ENCODE measurements around the gene RAPGEF6. TPM values are rescaled to one million over a fixed set of nuclear protein-coding genes. Genes with fewer than 3 reads are reported as not detected.
A peak's percentile ranks its signal among the peaks of the same experiment; 100 is the strongest.
"Not testable (repeated sequence)": the region's sequence is repeated elsewhere in the genome, so short reads cannot be mapped to it uniquely, and the experiment has no call there.

RAPGEF6 gene
- total and polyA plus RNA-seq, 8 donors: 18.2 to 23.7 (median 20.1) TPM

DNA sequence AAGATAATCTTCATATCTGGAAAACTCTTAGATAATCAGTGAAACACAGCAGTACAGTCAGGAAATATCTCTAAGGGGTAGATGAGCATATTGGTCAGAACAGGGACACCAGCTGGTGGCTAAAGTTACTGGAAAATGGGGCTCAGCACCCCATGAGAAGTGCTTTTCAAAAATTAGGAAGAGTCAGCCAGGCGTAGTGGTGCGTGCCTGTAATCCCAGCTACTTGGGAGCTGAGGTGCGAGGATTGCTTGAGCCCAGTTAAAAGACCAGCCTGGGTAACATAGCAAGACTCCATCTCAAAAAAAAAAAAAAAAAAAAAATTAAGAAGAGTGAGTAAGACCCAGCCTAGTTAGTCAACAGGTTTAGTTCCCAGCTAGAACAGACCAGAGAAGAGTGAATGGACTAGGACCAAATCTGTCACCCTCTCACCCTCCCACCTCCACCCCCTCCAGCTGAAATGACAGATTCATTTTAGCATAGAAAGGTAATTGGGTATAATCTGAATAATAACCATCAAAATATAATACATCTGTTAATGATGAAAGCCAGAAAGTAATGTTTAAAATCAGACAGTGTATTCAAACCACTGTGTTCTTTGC, 250.3 kb downstream of the RAPGEF6 start:
- intact Hi-C loops (cut with DNase I): loop anchor here in 1 of 2 donors (5.0 kb wide), 1 partner anchor 212 kb away; the partner anchor contains the start of gene LYRM7
- H3K27me3 ChIP-seq: no peaks in the 10 kb centered on the region
- H3K36me3 ChIP-seq: peaks cover 0 to 40% of the 10 kb centered on the region in 2 donors
- H3K27ac ChIP-seq: no peak overlapping the region
- no peak overlapping the region for H3K4me3 ChIP-seq
- DNase-seq (no peak), ATAC-seq (no peak)
- H3K9me3 ChIP-seq: no peaks in the 10 kb centered on the region
- peaks cover 0 to 48% of the 10 kb centered on the region in 2 donors for H3K4me1 ChIP-seq
- TF ChIP-seq, protein P1, sequence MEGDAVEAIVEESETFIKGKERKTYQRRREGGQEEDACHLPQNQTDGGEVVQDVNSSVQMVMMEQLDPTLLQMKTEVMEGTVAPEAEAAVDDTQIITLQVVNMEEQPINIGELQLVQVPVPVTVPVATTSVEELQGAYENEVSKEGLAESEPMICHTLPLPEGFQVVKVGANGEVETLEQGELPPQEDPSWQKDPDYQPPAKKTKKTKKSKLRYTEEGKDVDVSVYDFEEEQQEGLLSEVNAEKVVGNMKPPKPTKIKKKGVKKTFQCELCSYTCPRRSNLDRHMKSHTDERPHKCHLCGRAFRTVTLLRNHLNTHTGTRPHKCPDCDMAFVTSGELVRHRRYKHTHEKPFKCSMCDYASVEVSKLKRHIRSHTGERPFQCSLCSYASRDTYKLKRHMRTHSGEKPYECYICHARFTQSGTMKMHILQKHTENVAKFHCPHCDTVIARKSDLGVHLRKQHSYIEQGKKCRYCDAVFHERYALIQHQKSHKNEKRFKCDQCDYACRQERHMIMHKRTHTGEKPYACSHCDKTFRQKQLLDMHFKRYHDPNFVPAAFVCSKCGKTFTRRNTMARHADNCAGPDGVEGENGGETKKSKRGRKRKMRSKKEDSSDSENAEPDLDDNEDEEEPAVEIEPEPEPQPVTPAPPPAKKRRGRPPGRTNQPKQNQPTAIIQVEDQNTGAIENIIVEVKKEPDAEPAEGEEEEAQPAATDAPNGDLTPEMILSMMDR (IDR thresholded peaks at IDR 0.05): no peak

DNA sequence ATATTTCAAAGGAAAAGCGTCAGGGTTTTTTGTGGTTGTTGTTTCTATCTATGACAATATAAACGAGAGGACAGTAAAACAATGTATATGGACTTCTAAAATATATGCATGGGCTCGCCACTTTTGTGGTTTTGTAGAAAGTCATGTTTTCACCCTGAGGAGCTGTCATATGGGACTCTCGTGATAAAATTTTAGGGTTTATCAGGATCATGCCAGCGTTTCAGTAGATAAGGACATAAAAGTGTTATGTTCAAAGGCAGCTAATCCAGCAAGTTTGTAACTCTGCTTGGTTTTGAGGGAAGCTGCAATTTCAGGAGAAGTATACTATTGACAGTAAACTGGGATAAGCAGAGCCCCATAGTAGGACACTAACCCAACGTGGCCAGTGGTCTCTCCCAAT, 250.9 kb downstream of the RAPGEF6 start:
- TF ChIP-seq, protein P1 (IDR thresholded peaks at IDR 0.05): no peak
- ATAC-seq (no peak), DNase-seq (no peak)
- intact Hi-C loops (cut with DNase I): no loop called here
- H3K4me1 ChIP-seq: peaks cover 0 to 54% of the 10 kb centered on the region in 2 donors
- no peak overlapping the region for H3K4me3 ChIP-seq
- H3K27me3 ChIP-seq: no peaks in the 10 kb centered on the region
- no peak overlapping the region for H3K27ac ChIP-seq
- H3K36me3 ChIP-seq: peaks cover 0 to 37% of the 10 kb centered on the region in 2 donors
- H3K9me3 ChIP-seq: no peaks in the 10 kb centered on the region

DNA sequence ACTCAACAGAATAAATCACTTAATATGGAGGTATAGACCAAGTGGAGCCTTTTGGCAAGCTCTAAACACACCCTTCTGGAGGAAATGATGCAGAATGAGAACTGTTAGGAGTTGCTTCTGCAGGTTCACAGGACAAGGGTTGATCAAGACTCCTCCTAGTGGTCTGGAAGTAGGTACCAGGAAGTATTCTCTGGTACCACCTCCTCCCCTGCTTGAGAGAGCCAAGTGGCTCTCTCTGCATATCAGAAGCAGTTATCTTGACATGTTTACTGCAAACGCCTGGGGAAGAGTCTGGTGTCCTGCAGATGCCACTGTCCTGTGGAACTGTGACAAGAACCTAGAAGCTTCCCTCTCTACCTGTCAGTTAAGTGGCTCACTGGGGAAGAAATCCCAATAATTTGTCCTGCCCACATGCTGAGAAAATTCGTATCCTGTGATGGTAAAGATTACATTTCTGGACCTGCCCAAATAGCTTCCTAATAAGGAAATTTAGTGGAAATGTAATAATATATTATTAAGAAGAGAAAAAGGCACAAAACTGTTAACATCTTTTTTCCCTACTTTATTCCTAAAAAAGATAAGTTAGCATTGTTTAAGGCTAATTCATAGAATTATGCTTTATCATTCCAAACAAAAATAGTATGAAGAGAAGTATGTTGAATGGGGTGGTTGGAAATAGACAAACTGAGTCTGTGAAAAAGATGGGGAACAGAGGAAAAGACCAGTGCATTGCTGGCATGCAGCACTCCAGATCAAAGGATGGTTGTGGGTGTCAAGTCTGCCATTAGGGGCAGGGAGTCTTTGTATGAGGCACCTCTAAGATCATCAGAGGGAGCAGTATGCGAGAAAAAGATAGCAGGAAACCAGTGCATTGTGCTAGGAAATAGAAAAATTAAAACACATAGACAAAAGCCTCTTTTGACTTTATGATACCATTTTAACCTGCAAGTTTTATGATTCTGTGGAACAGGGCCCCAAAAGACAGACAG, 252.3 kb downstream of the RAPGEF6 start:
- intact Hi-C loops (cut with DNase I): no loop called here

DNA sequence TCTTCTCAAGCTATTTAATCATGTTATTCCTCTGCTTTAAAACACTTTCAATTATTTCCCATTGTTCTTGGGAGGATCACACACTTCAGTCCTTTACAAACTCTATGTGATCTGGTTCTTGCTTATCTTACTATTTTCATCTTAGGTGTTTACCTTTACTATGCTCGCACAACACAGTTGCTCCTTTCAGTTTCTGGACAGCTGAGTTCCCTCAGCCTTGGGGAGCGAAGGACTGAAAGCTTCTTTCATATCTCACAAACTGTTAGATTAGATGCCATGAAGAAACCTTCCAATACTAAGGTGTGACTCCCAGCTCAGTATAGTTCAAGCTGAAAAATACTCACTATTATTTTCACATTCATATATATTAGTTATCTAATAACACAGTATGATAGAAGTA, 253.3 kb downstream of the RAPGEF6 start:
- Histone ChIP-seq H3K27ac (peak overlapping the region in 1 of 2 donors; percentile 92), H3K27me3 (no peaks in the 10 kb centered on the region), H3K4me3 (no peak overlapping the region), H3K4me1 (peaks cover 0 to 69% of the 10 kb centered on the region in 2 donors), H3K36me3 (peaks cover 0 to 17% of the 10 kb centered on the region in 2 donors), H3K9me3 (no peaks in the 10 kb centered on the region)
- ATAC-seq (no peak), DNase-seq (no peak)
- intact Hi-C loops (cut with DNase I): no loop called here
- TF ChIP-seq, protein P1 (IDR thresholded peaks at IDR 0.05): no peak

More for the DNA sequence above, 252.3 kb downstream of the RAPGEF6 start:
- DNase-seq (no peak), ATAC-seq (peak; percentile 86)
- H3K27me3 ChIP-seq: no peaks in the 10 kb centered on the region
- no peak overlapping the region for H3K4me3 ChIP-seq
- no peaks in the 10 kb centered on the region for H3K9me3 ChIP-seq
- peaks cover 0 to 68% of the 10 kb centered on the region in 2 donors for H3K4me1 ChIP-seq
- H3K27ac ChIP-seq: peak overlapping the region in 1 of 2 donors; percentile 92
- H3K36me3 ChIP-seq: peaks cover 0 to 26% of the 10 kb centered on the region in 2 donors
- TF ChIP-seq, protein P1 (IDR thresholded peaks at IDR 0.05): peak; percentile 27 to 53

DNA sequence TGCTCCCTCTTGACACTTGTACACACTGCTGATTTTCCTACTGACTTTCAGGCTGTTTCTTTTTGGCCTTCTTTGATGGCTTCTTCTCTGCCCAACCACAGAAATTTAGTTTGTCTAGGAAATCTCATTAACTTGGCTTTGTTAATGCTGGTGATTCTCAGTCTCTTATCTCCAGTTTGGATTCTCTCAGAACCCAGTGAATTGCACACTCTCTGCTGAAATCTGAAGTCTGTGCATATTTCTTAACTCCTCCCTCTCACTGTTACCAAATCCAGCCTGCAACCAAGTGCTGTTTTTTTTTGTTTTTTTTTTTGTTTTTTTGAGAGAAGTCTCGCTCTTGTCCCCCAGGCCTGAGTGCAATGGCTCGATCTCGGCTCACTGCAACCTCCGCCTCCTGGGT, 254.0 kb downstream of the RAPGEF6 start:
- peak overlapping the region; percentile 65 to 92 for H3K27ac ChIP-seq
- H3K27me3 ChIP-seq: no peaks in the 10 kb centered on the region
- ATAC-seq (no peak), DNase-seq (no peak)
- H3K36me3 ChIP-seq: peaks cover 0 to 10% of the 10 kb centered on the region in 2 donors
- intact Hi-C loops (cut with DNase I): no loop called here
- TF ChIP-seq, protein P1 (IDR thresholded peaks at IDR 0.05): no peak
- H3K9me3 ChIP-seq: no peaks in the 10 kb centered on the region
- no peak overlapping the region for H3K4me3 ChIP-seq
- H3K4me1 ChIP-seq: peaks cover 0 to 62% of the 10 kb centered on the region in 2 donors

DNA sequence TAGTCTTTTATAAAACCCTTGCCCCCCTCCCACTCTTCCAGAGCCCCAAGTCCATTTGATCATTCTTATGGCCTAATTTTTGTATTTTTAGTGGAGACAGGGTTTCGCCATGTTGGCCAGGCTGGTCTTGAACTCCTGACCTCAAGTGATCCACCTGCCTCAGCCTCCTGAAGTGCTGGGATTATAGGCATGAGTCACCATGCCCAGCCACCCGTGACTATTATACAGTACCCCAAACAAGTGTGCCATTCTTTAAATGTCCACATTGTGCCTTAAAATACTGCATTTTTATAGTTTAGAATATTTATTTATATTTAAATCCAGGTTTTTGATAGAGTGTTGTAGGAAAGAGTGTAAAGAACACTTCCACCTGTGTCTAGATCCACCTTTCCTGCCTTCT, 254.8 kb downstream of the RAPGEF6 start:
- H3K27me3 ChIP-seq; intact Hi-C loops (cut with DNase I); DNase-seq; H3K9me3 ChIP-seq; H3K4me3 ChIP-seq; ATAC-seq; H3K36me3 ChIP-seq: not testable (repeated sequence)
- Histone ChIP-seq H3K4me1 (peaks cover 0 to 63% of the 10 kb centered on the region in 2 donors), H3K27ac (peak overlapping the region; percentile 65 to 92)

Measured in left lung (tissue), 10 donors.